Endothelial cell of umbilical vein (primary cell): Measurements from ENCODE around the gene GAL3ST1. TPM values are rescaled to one million over a fixed set of nuclear protein-coding genes. Genes with fewer than 3 reads are reported as not detected.

ENCODE experiments used
- BruUV-seq: library from RNA; stranded (reverse); fragments of 400-500 nt; replicated peaks from 2 replicates; lab custom pipeline; 2021; lab: Mats Ljungman, UMichigan
- CTCF ChIA-PET: fragments of 300-600, 350-600 bp; sonication (Branson Sonifier 250); formaldehyde crosslinking; loops from one replicate; lab custom pipeline; 2021; ENCODE audit warnings: antibody characterized with exemption, inconsistent platforms; lab: Charles Lee
- POLR2A ChIA-PET: fragments of 300-600, 350-600 bp; sonication (Branson Sonifier 250); formaldehyde crosslinking; loops from one replicate; lab custom pipeline; 2021; ENCODE audit warnings: antibody characterized with exemption, inconsistent platforms; lab: Charles Lee
- DNase-seq: peaks from one replicate; pipeline ENCODE4 v3.0.0-alpha.2; 2011; ENCODE audit warnings: low read depth, low spot score
- FAIRE-seq: peaks from 2 replicates; lab custom pipeline; 2011; peaks lifted over from hg19 to GRCh38; lab: Jason Lieb, UNC
- H2AFZ ChIP-seq: 2 replicates; pipeline ENCODE4 v1.6.0; 2012; ENCODE audit warnings: low read depth, low read length, control low read depth, inconsistent platforms
- H3K27ac ChIP-seq: 2 replicates; pipeline ENCODE4 v1.5.1; 2011; ENCODE audit warnings: low read depth, mild to moderate bottlenecking, control low read depth, low read length, moderate library complexity; ENCODE audit not compliant: insufficient read depth
- H3K27me3 ChIP-seq, 2 experiments: 2 replicates each; pipeline versions ENCODE4 v1.6.0 to v1.6.1; 2011; ENCODE audit warnings: low read length in 2 of 2, mixed read lengths in 1 of 2; ENCODE audit not compliant: control insufficient read depth in 2 of 2, insufficient read depth in 2 of 2
- H3K36me3 ChIP-seq, 2 experiments: 2 replicates in 1 of 2; 3 replicates in 1 of 2; pipeline ENCODE4 v1.5.1; 2011; ENCODE audit warnings: low read length in 2 of 2, mild to moderate bottlenecking in 1 of 2, moderate library complexity in 1 of 2; ENCODE audit not compliant: control insufficient read depth in 2 of 2, insufficient read depth in 2 of 2; ENCODE audit errors: extremely low read depth in 1 of 2
- H3K4me1 ChIP-seq: 3 replicates; pipeline ENCODE4 v1.5.1; 2011; ENCODE audit warnings: mild to moderate bottlenecking, low read length; ENCODE audit not compliant: control insufficient read depth, insufficient read depth; ENCODE audit errors: extremely low read depth
- H3K4me2 ChIP-seq: 2 replicates; pipeline ENCODE4 v1.6.1; 2011; ENCODE audit warnings: low read length, control low read depth, mixed read lengths; ENCODE audit not compliant: insufficient read depth
- H3K4me3 ChIP-seq, 3 experiments: fragments of 200-600 bp in 1 of 3; sonication (generic), shearing (Covaris generic) in 1 of 3; replicated peaks in 1 of 3; 2 replicates each; pipeline ENCODE4 v1.5.1; 2011 to 2016; ENCODE audit warnings: control low read depth in 3 of 3, low read length in 3 of 3, mild to moderate bottlenecking in 2 of 3, inconsistent platforms in 1 of 3, low read depth in 1 of 3, moderate library complexity in 1 of 3; ENCODE audit not compliant: insufficient read depth in 1 of 3
- H3K79me2 ChIP-seq: 2 replicates; pipeline ENCODE4 v1.6.0; 2012; ENCODE audit warnings: low read length, inconsistent platforms; ENCODE audit not compliant: control insufficient read depth, insufficient read depth
- H3K9ac ChIP-seq: replicated peaks from 2 replicates; pipeline ENCODE3; 2011; ENCODE audit warnings: low read length, control low read depth; ENCODE audit not compliant: insufficient read depth; ENCODE audit errors: extremely low read depth
- H3K9me1 ChIP-seq: replicated peaks from 3 replicates; pipeline ENCODE4 v1.6.0; 2011; ENCODE audit warnings: mild to moderate bottlenecking, low read length; ENCODE audit not compliant: control insufficient read depth, insufficient read depth; ENCODE audit errors: extremely low read depth
- H3K9me3 ChIP-seq: replicated peaks from 2 replicates; pipeline ENCODE4 v1.5.1; 2012; ENCODE audit warnings: low read length, inconsistent platforms; ENCODE audit not compliant: control insufficient read depth, insufficient read depth
- H4K20me1 ChIP-seq: replicated peaks from 2 replicates; pipeline ENCODE3; 2011; ENCODE audit warnings: mild to moderate bottlenecking, low read length; ENCODE audit not compliant: control insufficient read depth, insufficient read depth; ENCODE audit errors: extremely low read depth
- EZH2 ChIP-seq: IDR thresholded peaks from 2 replicates; pipeline ENCODE4 v1.6.1; 2012; ENCODE audit warnings: borderline replicate concordance, low read depth, mild to moderate bottlenecking, moderate library complexity, low read length, inconsistent platforms; ENCODE audit not compliant: severe bottlenecking
- FOS ChIP-seq: IDR thresholded peaks from 2 replicates; pipeline ENCODE4 v1.6.1; 2011; ENCODE audit warnings: mild to moderate bottlenecking, low read length, moderate library complexity, borderline replicate concordance; ENCODE audit not compliant: insufficient read depth
- GATA2 ChIP-seq: IDR thresholded peaks from 2 replicates; pipeline ENCODE4 v1.7.0; 2011; ENCODE audit warnings: low read depth, mild to moderate bottlenecking, moderate library complexity, mixed read lengths, low read length; ENCODE audit not compliant: insufficient read length, insufficient read depth
- JUN ChIP-seq: IDR thresholded peaks from 2 replicates; pipeline ENCODE4 v1.6.1; 2011; ENCODE audit warnings: borderline replicate concordance, low read depth; ENCODE audit not compliant: insufficient read length, insufficient read depth
- MYC ChIP-seq: IDR thresholded peaks from one replicate; pipeline ENCODE4 v1.6.1; 2011; ENCODE audit warnings: mild to moderate bottlenecking, low read depth, low read length
- POLR2A ChIP-seq: IDR thresholded peaks from 2 replicates; pipeline ENCODE4 v1.6.1; 2012; ENCODE audit warnings: low read depth, mild to moderate bottlenecking, control low read depth, low read length
- POLR2AphosphoS5 ChIP-seq: IDR thresholded peaks from 2 replicates; pipeline ENCODE4 v1.6.1; 2012; ENCODE audit warnings: low read depth, mild to moderate bottlenecking, control low read depth, low read length, moderate library complexity; ENCODE audit not compliant: insufficient read depth
- dilution Hi-C: fragments of 300-500 bp; cut with MboI; formaldehyde crosslinking; loops from one replicate; pipeline ENCODE4 v1.15.0; 2019; ENCODE audit warnings: low sequenced_read_pairs; ENCODE audit not compliant: extremely low pct_ligation_motif_present
- intact Hi-C: fragments of 100-400 bp; cut with micrococcal nuclease; formaldehyde crosslinking; loops from one replicate; pipeline ENCODE4 v1.10.0; 2022
- polyA plus RNA-seq, 4 experiments: library from polyadenylated mRNA; depleted of rRNA in 3 of 4; stranded (reverse) in 3 of 4; unstranded in 1 of 4; fragments of >200 nt; gene quantifications; 2 replicates each; pipeline versions ENCODE4 v1.2.1 to v1.2.3, GENCODE V29; 2011 to 2012; ENCODE audit warnings: missing spikeins in 1 of 4
- total RNA-seq: library from RNA; stranded (reverse); gene quantifications from 2 replicates; pipeline ENCODE4 v1.2.3, GENCODE V29; 2021
- TF ChIP-seq, protein P1 (sequence below), 2 donors: IDR thresholded peaks; 1 replicate in 1 of 2; 2 replicates in 1 of 2; pipeline ENCODE4 v1.5.1; 2011; ENCODE audit warnings: low read length in 2 of 2, mild to moderate bottlenecking in 2 of 2, moderate library complexity in 2 of 2, control low read depth in 1 of 2, inconsistent platforms in 1 of 2, low read depth in 1 of 2; ENCODE audit not compliant: insufficient read depth in 1 of 2; ENCODE audit errors: extremely low read depth in 1 of 2
- TF ChIP-seq, protein P2 (sequence below): IDR thresholded peaks from 2 replicates; pipeline ENCODE4 v1.6.1; 2011; ENCODE audit not compliant: insufficient read depth, insufficient read length

Gene GAL3ST1
- total and polyA plus RNA-seq, 2 donors (not counting 3 experiments of a cell fraction or from before 2014, with no cell fraction given) = not detected

DNA sequence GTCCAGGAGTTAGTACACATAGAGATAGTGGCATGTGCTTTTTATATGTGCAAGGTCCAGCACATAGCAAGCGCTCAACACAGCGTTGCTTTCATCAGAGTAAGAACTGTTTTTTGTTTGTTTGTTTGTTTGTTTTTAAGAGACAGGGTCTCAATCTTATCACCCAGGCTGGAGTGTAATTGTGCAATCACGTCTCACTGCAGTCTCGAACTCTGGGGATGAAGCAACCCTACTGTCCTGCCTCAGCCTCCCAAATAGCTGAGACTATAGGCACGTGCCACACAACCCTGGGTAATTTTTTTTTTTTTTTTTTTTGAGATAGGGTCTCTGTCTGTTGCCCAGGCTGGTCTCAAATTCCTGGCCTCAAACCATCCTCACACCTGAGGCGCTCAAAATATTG lies 43.4 kb upstream of the GAL3ST1 start:
- no peak for TF ChIP-seq POLR2AphosphoS5
- no peak for TF ChIP-seq GATA2
- no peak for TF ChIP-seq POLR2A
- TF ChIP-seq, protein P1, sequence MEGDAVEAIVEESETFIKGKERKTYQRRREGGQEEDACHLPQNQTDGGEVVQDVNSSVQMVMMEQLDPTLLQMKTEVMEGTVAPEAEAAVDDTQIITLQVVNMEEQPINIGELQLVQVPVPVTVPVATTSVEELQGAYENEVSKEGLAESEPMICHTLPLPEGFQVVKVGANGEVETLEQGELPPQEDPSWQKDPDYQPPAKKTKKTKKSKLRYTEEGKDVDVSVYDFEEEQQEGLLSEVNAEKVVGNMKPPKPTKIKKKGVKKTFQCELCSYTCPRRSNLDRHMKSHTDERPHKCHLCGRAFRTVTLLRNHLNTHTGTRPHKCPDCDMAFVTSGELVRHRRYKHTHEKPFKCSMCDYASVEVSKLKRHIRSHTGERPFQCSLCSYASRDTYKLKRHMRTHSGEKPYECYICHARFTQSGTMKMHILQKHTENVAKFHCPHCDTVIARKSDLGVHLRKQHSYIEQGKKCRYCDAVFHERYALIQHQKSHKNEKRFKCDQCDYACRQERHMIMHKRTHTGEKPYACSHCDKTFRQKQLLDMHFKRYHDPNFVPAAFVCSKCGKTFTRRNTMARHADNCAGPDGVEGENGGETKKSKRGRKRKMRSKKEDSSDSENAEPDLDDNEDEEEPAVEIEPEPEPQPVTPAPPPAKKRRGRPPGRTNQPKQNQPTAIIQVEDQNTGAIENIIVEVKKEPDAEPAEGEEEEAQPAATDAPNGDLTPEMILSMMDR (IDR thresholded peaks at IDR 0.05; ENCODE audit: extremely low read depth in 1 of 2, insufficient read depth in 1 of 2, low read depth in 1 of 2, low read length in 2 of 2) = no peak
- no peak for TF ChIP-seq JUN
- TF ChIP-seq FOS = no peak
- TF ChIP-seq EZH2 = no peak
- TF ChIP-seq MYC = no peak
- TF ChIP-seq, protein P2, sequence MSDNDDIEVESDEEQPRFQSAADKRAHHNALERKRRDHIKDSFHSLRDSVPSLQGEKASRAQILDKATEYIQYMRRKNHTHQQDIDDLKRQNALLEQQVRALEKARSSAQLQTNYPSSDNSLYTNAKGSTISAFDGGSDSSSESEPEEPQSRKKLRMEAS = no peak
- Histone ChIP-seq H3K4me1 (no peaks in the 10 kb centered on the region), H3K9me1 (no peaks in the 10 kb centered on the region), H2AFZ (no peak overlapping the region), H3K27me3 (no peaks in the 10 kb centered on the region), H3K79me2 (no peaks in the 10 kb centered on the region), H3K27ac (no peak overlapping the region), H3K4me3 (no peak overlapping the region), H4K20me1 (no peaks in the 10 kb centered on the region), H3K9ac (no peak overlapping the region), H3K36me3 (peaks cover 0 to 43% of the 10 kb centered on the region in 2 experiments), H3K4me2 (no peak overlapping the region), H3K9me3 (no peaks in the 10 kb centered on the region)
- POLR2A ChIA-PET = no interaction called here
- BruUV-seq = no TSS peak
- CTCF ChIA-PET = interaction anchor here (1.3 to 1.7 kb wide), 2 partner anchors 12 to 137 kb away, joined by 3 to 5 read pairs; no protein-coding TSS in a partner anchor
- FAIRE-seq (no peak), DNase-seq (no peak)
- dilution Hi-C loops (no loop called here), intact Hi-C loops (no loop called here)
